HCT116 (cell line): ENCODE measurements around the gene PLCB1.

Experiments used
- ATF3 ChIP-seq: IDR thresholded peaks from 2 replicates; pipeline ENCODE4 v1.6.1; 2012
- CTCF ChIP-seq, 3 experiments: fragments of 200-600 bp in 1 of 3; sonication (generic) in 1 of 3; IDR thresholded peaks in 2 of 3; conservative IDR thresholded peaks in 1 of 3; 2 replicates each; pipeline ENCODE4 v1.5.1; 2012 to 2017; ENCODE audit warnings: low read depth in 2 of 3, low read length in 2 of 3, antibody characterized with exemption in 1 of 3, borderline replicate concordance in 1 of 3, control low read depth in 1 of 3, mild to moderate bottlenecking in 1 of 3, mixed read lengths in 1 of 3, mixed run types in 1 of 3, moderate library complexity in 1 of 3; ENCODE audit not compliant: insufficient read depth in 1 of 3
- FOSL1 ChIP-seq: IDR thresholded peaks from 2 replicates; pipeline ENCODE4 v1.6.1; 2012; ENCODE audit warnings: low read depth
- RAD21 ChIP-seq: IDR thresholded peaks from 2 replicates; pipeline ENCODE4 v1.6.1; 2012; ENCODE audit warnings: low read depth, mild to moderate bottlenecking

GRCh38 chr20:8414586-8415274, 282.7 kb downstream of the PLCB1 start:
- TF ChIP-seq CTCF (IDR thresholded peaks at IDR 0.05 in 2 of 3, conservative IDR thresholded peaks at IDR 0.05 in 1 of 3; ENCODE audit: borderline replicate concordance in 1 of 3, insufficient read depth in 1 of 3, low read depth in 2 of 3, low read length in 2 of 3) (no peak), ATF3 (no peak), RAD21 (no peak), FOSL1 (no peak)
